ENCODE results near the gene AFAP1L1. TPM values are rescaled to one million over a fixed set of nuclear protein-coding genes. Genes with fewer than 3 reads are reported as not detected.

AFAP1L1 gene
- total RNA-seq, 2 experiments from 2014 or later, result not detected

DNA sequence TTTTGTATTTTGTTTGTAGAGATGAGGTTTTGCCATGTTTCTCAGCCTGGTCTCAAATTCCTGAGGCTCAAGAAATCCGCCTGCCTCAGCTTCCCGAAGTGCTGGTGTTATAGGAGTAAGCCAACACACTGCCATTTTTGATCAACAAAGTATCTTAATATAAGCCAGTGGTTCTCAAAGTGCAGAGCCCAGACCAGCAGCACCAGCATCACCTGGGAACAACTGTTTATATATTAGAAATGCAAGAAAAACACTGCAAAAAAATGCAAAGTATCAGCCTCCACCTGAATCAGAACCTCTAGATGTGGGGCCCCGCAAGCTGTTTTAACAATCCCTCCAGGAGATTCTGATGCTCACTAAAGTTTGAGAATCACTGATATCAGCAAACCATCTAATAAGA, 101.3 kb downstream of the AFAP1L1 start:
- CTCF ChIA-PET (ENCODE audit: unreplicated experiment), result interaction anchor here (1.3 to 1.7 kb wide), 3 partner anchors 10 to 59 kb away, joined by 3 to 10 read pairs (median 7); no protein-coding TSS in a partner anchor
- no peaks in the 10 kb centered on the region for H3K79me2 ChIP-seq (ENCODE audit: insufficient read depth, low read depth, low read length)
- no peak overlapping the region for H3K4me2 ChIP-seq (ENCODE audit: low read length)
- H3K36me3 ChIP-seq (ENCODE audit: insufficient read depth, low read length), result no peaks in the 10 kb centered on the region
- H3K4me1 ChIP-seq (ENCODE audit: insufficient read depth, low read length, poor library complexity, severe bottlenecking), result no peaks in the 10 kb centered on the region
- no peak for TF ChIP-seq EZH2phosphoT487 (IDR thresholded peaks at IDR 0.05; ENCODE audit: borderline replicate concordance, low read depth, low read length)
- TF ChIP-seq, protein P1, sequence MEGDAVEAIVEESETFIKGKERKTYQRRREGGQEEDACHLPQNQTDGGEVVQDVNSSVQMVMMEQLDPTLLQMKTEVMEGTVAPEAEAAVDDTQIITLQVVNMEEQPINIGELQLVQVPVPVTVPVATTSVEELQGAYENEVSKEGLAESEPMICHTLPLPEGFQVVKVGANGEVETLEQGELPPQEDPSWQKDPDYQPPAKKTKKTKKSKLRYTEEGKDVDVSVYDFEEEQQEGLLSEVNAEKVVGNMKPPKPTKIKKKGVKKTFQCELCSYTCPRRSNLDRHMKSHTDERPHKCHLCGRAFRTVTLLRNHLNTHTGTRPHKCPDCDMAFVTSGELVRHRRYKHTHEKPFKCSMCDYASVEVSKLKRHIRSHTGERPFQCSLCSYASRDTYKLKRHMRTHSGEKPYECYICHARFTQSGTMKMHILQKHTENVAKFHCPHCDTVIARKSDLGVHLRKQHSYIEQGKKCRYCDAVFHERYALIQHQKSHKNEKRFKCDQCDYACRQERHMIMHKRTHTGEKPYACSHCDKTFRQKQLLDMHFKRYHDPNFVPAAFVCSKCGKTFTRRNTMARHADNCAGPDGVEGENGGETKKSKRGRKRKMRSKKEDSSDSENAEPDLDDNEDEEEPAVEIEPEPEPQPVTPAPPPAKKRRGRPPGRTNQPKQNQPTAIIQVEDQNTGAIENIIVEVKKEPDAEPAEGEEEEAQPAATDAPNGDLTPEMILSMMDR (conservative IDR thresholded peaks at IDR 0.05; ENCODE audit: low read length), result no peak
- H3K9me3 ChIP-seq (ENCODE audit: low read length), result no peaks in the 10 kb centered on the region
- no peaks in the 10 kb centered on the region for H4K20me1 ChIP-seq (ENCODE audit: insufficient read depth, low read length)
- POLR2A ChIA-PET, result interaction anchor here (0.6 kb wide), 2 partner anchors 21 to 105 kb away, joined by 3 read pairs; no protein-coding TSS in a partner anchor
- no peaks in the 10 kb centered on the region for H3K9me2 ChIP-seq (ENCODE audit: insufficient read depth, low read length)
- no peak overlapping the region for H3K4me3 ChIP-seq (ENCODE audit: low read depth, low read length, poor library complexity, severe bottlenecking)
- intact Hi-C loops (cut with micrococcal nuclease; ENCODE audit: unreplicated experiment), result no loop called here
- H2AFZ ChIP-seq (ENCODE audit: low read length), result no peak overlapping the region
- no peak for DNase-seq (ENCODE audit: low spot score)
- no peak overlapping the region for H3K27ac ChIP-seq (ENCODE audit: low read depth, low read length, poor library complexity, severe bottlenecking)
- BruUV-seq (replicated peaks), result no TSS peak

GRCh38 chr5:149374303-149374702, 102.6 kb downstream of the AFAP1L1 start:
- H3K9me2 ChIP-seq (ENCODE audit: insufficient read depth, low read length), result no peaks in the 10 kb centered on the region
- no TSS peak for BruUV-seq (replicated peaks)
- POLR2A ChIA-PET, result no interaction called here
- no peak overlapping the region for H2AFZ ChIP-seq (ENCODE audit: low read length)
- no peak for DNase-seq (ENCODE audit: low spot score)
- no peaks in the 10 kb centered on the region for H4K20me1 ChIP-seq (ENCODE audit: insufficient read depth, low read length)
- intact Hi-C loops (cut with micrococcal nuclease; ENCODE audit: unreplicated experiment), result no loop called here
- H3K79me2 ChIP-seq (ENCODE audit: insufficient read depth, low read depth, low read length), result no peaks in the 10 kb centered on the region
- no peak overlapping the region for H3K27ac ChIP-seq (ENCODE audit: low read depth, low read length, poor library complexity, severe bottlenecking)
- no peak overlapping the region for H3K4me2 ChIP-seq (ENCODE audit: low read length)
- no peaks in the 10 kb centered on the region for H3K36me3 ChIP-seq (ENCODE audit: insufficient read depth, low read length)
- CTCF ChIA-PET (ENCODE audit: unreplicated experiment), result no interaction called here
- no peaks in the 10 kb centered on the region for H3K4me1 ChIP-seq (ENCODE audit: insufficient read depth, low read length, poor library complexity, severe bottlenecking)
- TF ChIP-seq, protein P1 (conservative IDR thresholded peaks at IDR 0.05; ENCODE audit: low read length), result no peak
- TF ChIP-seq EZH2phosphoT487 (IDR thresholded peaks at IDR 0.05; ENCODE audit: borderline replicate concordance, low read depth, low read length), result no peak
- no peaks in the 10 kb centered on the region for H3K9me3 ChIP-seq (ENCODE audit: low read length)
- no peak overlapping the region for H3K4me3 ChIP-seq (ENCODE audit: low read depth, low read length, poor library complexity, severe bottlenecking)

GRCh38 chr5:149374801-149375200, 103.1 kb downstream of the AFAP1L1 start:
- TF ChIP-seq EZH2phosphoT487 (IDR thresholded peaks at IDR 0.05; ENCODE audit: borderline replicate concordance, low read depth, low read length), result no peak
- TF ChIP-seq, protein P1 (conservative IDR thresholded peaks at IDR 0.05; ENCODE audit: low read length), result no peak
- intact Hi-C loops (cut with micrococcal nuclease; ENCODE audit: unreplicated experiment), result no loop called here
- no peaks in the 10 kb centered on the region for H4K20me1 ChIP-seq (ENCODE audit: insufficient read depth, low read length)
- H3K9me2 ChIP-seq (ENCODE audit: insufficient read depth, low read length), result no peaks in the 10 kb centered on the region
- H3K4me1 ChIP-seq (ENCODE audit: insufficient read depth, low read length, poor library complexity, severe bottlenecking), result no peaks in the 10 kb centered on the region
- no peaks in the 10 kb centered on the region for H3K9me3 ChIP-seq (ENCODE audit: low read length)
- H3K4me2 ChIP-seq (ENCODE audit: low read length), result no peak overlapping the region
- ChIA-PET CTCF (ENCODE audit: unreplicated experiment) (interaction anchor here (1.2 kb wide), 1 partner anchor 55 kb away, joined by 4 read pairs; no protein-coding TSS in a partner anchor), POLR2A (no interaction called here)
- no peak overlapping the region for H3K4me3 ChIP-seq (ENCODE audit: low read depth, low read length, poor library complexity, severe bottlenecking)
- H3K79me2 ChIP-seq (ENCODE audit: insufficient read depth, low read depth, low read length), result no peaks in the 10 kb centered on the region
- no peak overlapping the region for H3K27ac ChIP-seq (ENCODE audit: low read depth, low read length, poor library complexity, severe bottlenecking)
- H2AFZ ChIP-seq (ENCODE audit: low read length), result no peak overlapping the region
- no peaks in the 10 kb centered on the region for H3K36me3 ChIP-seq (ENCODE audit: insufficient read depth, low read length)
- no TSS peak for BruUV-seq (replicated peaks)
- no peak for DNase-seq (ENCODE audit: low spot score)

Measured in OCI-LY7 (cell line).